Peyer's patch (tissue), 4 donors: ENCODE data around the gene HS6ST1.

Source experiments
- CTCF ChIP-seq, 6 experiments: fragments of 450-650 bp in 4 of 6; fragments of 200-600 bp in 2 of 6; sonication (generic) in 1 of 6; IDR thresholded peaks; one replicate each; pipeline ENCODE4 v1.5.1; 2017 to 2019; ENCODE audit warnings: antibody characterized with exemption in 6 of 6, mild to moderate bottlenecking in 3 of 6, moderate library complexity in 1 of 6
- POLR2A ChIP-seq, 2 donors: fragments of 450-650 bp; IDR thresholded peaks; one replicate each; pipeline ENCODE4 v1.5.1; 2017; ENCODE audit warnings: antibody characterized with exemption in 2 of 2, mild to moderate bottlenecking in 2 of 2, moderate library complexity in 2 of 2

GRCh38 chr2:128364441-128364911 lies 45.8 kb upstream of the HS6ST1 start:
- no peak for TF ChIP-seq CTCF (IDR thresholded peaks at IDR 0.05)
- no peak for TF ChIP-seq POLR2A (IDR thresholded peaks at IDR 0.05)
